Fibroblast of skin of scalp (primary cell): ENCODE data around the gene ABI3.

Experiments used
- DNase-seq: peaks from one replicate; pipeline ENCODE4 v3.0.0-alpha.2; 2013

The ABI3 gene

GRCh38 chr17:49225554-49226236 lies 15.2 kb downstream of the ABI3 start:
- no peak for DNase-seq

GRCh38 chr17:49226771-49227435 lies 16.4 kb downstream of the ABI3 start:
- DNase-seq: no peak

- peak; percentile 61 for DNase-seq
These were observed 17.1 kb downstream of the ABI3 start for GRCh38 chr17:49227436-49228261.

GRCh38 chr17:49229076-49229804 lies 18.7 kb downstream of the ABI3 start:
- DNase-seq: no peak

- DNase-seq: no peak
These were observed 19.5 kb downstream of the ABI3 start for GRCh38 chr17:49229805-49230600.

GRCh38 chr17:49230636-49231562 lies 20.4 kb downstream of the ABI3 start, which contains the start of gene PHOSPHO1:
PHOSPHO1 (minus strand) TSS chr17:49230787; CDS start chr17:49226691, 4,096 bp downstream.
- DNase-seq: peak; percentile 82

GRCh38 chr17:49231563-49231894 lies 21.0 kb downstream of the ABI3 start:
- DNase-seq: no peak

- no peak for DNase-seq
These were observed 24.1 kb downstream of the ABI3 start for GRCh38 chr17:49234509-49235080.

GRCh38 chr17:49235896-49236295 lies 25.4 kb downstream of the ABI3 start:
- DNase-seq: no peak

- DNase-seq: peak; percentile 22
These were observed 29.5 kb downstream of the ABI3 start for GRCh38 chr17:49239963-49240362.

- DNase-seq: no peak
These were observed 30.1 kb downstream of the ABI3 start for GRCh38 chr17:49240619-49241018.

- DNase-seq: no peak
These were observed 30.5 kb downstream of the ABI3 start for GRCh38 chr17:49241040-49241439.

GRCh38 chr17:49241692-49242397 lies 31.3 kb downstream of the ABI3 start:
- DNase-seq: no peak

- no peak for DNase-seq
These were observed 32.3 kb downstream of the ABI3 start for GRCh38 chr17:49242813-49243212.

GRCh38 chr17:49244839-49245238 lies 34.3 kb downstream of the ABI3 start:
- no peak for DNase-seq

GRCh38 chr17:49247944-49248343 lies 37.4 kb downstream of the ABI3 start:
- DNase-seq: no peak

GRCh38 chr17:49249292-49249794 lies 38.8 kb downstream of the ABI3 start:
- DNase-seq: peak; percentile 23

GRCh38 chr17:49249890-49250522 lies 39.5 kb downstream of the ABI3 start:
- DNase-seq: no peak

GRCh38 chr17:49252148-49252695 lies 41.7 kb downstream of the ABI3 start:
- no peak for DNase-seq
